NCI-H1048 (cell line): Measurements from ENCODE around the gene RNF224.
A peak's percentile ranks its signal among the peaks of the same experiment; 100 is the strongest.
"Not testable (repeated sequence)": the region's sequence is repeated elsewhere in the genome, so short reads cannot be mapped to it uniquely, and the experiment has no call there.

Experiments
- DNase-seq: peaks from one replicate; lab custom pipeline; 2025; lab: John Stamatoyannopoulos, UW

The RNF224 gene

GRCh38 chr9:137254624-137255447, 27.5 kb downstream of the RNF224 start, which contains the start of gene NELFB:
TSS of gene NELFB (plus strand) at chr9:137255327.
- DNase-seq: peak; percentile 54

- no peak for DNase-seq
Observed at GRCh38 chr9:137255448-137256114, 28.3 kb downstream of the RNF224 start.

- DNase-seq: no peak
Observed at GRCh38 chr9:137256362-137256761, 29.1 kb downstream of the RNF224 start.

GRCh38 chr9:137256856-137257255, 29.6 kb downstream of the RNF224 start:
- DNase-seq: no peak

GRCh38 chr9:137262173-137262908, 35.0 kb downstream of the RNF224 start:
- not testable (repeated sequence) for DNase-seq

- DNase-seq: no peak
Observed at GRCh38 chr9:137262909-137263285, 35.6 kb downstream of the RNF224 start.

GRCh38 chr9:137263506-137263905, 36.2 kb downstream of the RNF224 start:
- no peak for DNase-seq

- DNase-seq: no peak
Observed at GRCh38 chr9:137264067-137264466, 36.8 kb downstream of the RNF224 start.

GRCh38 chr9:137265496-137266161, 38.3 kb downstream of the RNF224 start:
- DNase-seq: no peak

GRCh38 chr9:137266162-137266527, 38.8 kb downstream of the RNF224 start:
- DNase-seq: no peak

GRCh38 chr9:137266585-137267453, 39.5 kb downstream of the RNF224 start:
- no peak for DNase-seq

- no peak for DNase-seq
Observed at GRCh38 chr9:137267933-137268355, 40.6 kb downstream of the RNF224 start.

- no peak for DNase-seq
Observed at GRCh38 chr9:137268538-137269201, 41.4 kb downstream of the RNF224 start.

- DNase-seq: no peak
Observed at GRCh38 chr9:137269231-137269772, 42.0 kb downstream of the RNF224 start.

- DNase-seq: no peak
Observed at GRCh38 chr9:137270929-137271695, 43.8 kb downstream of the RNF224 start.

- DNase-seq: no peak
Observed at GRCh38 chr9:137271696-137272076, 44.4 kb downstream of the RNF224 start.

GRCh38 chr9:137272241-137273094, 45.2 kb downstream of the RNF224 start:
- no peak for DNase-seq

GRCh38 chr9:137273095-137273490, 45.8 kb downstream of the RNF224 start:
- no peak for DNase-seq
